Measurements from ENCODE around the gene NRP1.

- TF ChIP-seq CTCF (IDR thresholded peaks at IDR 0.05) (no peak), POLR2A (IDR thresholded peaks at IDR 0.05) (no peak)
These were observed 78.0 kb downstream of the NRP1 start for GRCh38 chr10:33256458-33256857.

Measured in Peyer's patch (tissue), 4 donors.